Peyer's patch (tissue), 4 donors: ENCODE results near the gene RAB15.

Experiments used
- POLR2A ChIP-seq, 2 donors: fragments of 450-650 bp; IDR thresholded peaks; one replicate each; pipeline ENCODE4 v1.5.1; 2017; ENCODE audit warnings: antibody characterized with exemption in 2 of 2, mild to moderate bottlenecking in 2 of 2, moderate library complexity in 2 of 2
- TF ChIP-seq, protein P1 (sequence below), 6 experiments: fragments of 450-650 bp in 4 of 6; fragments of 200-600 bp in 2 of 6; sonication (generic) in 1 of 6; IDR thresholded peaks; one replicate each; pipeline ENCODE4 v1.5.1; 2017 to 2019; ENCODE audit warnings: antibody characterized with exemption in 6 of 6, mild to moderate bottlenecking in 3 of 6, moderate library complexity in 1 of 6

DNA sequence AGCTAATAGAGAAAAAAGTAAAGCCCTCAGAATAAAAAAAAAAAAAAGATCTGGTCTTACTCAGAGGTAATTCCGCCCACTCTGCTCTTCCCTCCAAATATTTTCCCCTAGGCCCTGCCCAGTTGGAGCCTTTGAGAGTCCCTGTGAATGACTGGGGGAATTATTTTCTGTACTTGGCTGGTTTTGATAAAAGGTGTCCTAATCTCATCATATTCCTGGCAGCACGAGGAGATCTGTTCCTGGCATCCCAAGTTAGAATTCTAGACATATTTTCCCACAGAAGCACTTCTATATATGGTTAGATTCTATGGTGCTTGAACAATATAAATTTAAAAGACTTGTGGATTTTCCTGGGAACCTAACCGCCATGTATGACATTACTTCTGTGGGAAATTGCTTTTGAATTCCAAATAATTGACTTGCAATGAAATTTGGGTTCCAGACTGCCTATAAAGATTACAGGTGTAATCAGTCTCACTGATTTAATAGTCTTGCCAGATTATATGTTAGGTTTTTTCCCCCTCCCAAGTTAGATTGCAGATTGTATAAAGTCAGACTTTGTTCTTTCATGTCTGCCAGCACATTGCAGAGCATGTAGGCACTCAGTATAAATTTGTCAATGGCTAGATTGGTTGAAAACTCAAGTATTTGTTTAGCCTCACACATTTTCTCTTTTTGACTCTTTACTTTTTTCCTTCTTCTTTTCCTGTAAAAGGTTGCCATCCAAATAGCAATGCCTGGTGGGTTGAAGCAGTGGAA lies 41.9 kb downstream of the RAB15 start:
- TF ChIP-seq, protein P1, sequence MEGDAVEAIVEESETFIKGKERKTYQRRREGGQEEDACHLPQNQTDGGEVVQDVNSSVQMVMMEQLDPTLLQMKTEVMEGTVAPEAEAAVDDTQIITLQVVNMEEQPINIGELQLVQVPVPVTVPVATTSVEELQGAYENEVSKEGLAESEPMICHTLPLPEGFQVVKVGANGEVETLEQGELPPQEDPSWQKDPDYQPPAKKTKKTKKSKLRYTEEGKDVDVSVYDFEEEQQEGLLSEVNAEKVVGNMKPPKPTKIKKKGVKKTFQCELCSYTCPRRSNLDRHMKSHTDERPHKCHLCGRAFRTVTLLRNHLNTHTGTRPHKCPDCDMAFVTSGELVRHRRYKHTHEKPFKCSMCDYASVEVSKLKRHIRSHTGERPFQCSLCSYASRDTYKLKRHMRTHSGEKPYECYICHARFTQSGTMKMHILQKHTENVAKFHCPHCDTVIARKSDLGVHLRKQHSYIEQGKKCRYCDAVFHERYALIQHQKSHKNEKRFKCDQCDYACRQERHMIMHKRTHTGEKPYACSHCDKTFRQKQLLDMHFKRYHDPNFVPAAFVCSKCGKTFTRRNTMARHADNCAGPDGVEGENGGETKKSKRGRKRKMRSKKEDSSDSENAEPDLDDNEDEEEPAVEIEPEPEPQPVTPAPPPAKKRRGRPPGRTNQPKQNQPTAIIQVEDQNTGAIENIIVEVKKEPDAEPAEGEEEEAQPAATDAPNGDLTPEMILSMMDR (IDR thresholded peaks at IDR 0.05), result no peak
- TF ChIP-seq POLR2A (IDR thresholded peaks at IDR 0.05), result no peak
